DMS114 treated with DMSO at 0.1 percent for 48 hours (cell line): Measurements from ENCODE around the gene TMEM121.
"Not testable (repeated sequence)": the region's sequence is repeated elsewhere in the genome, so short reads cannot be mapped to it uniquely, and the experiment has no call there.

ENCODE experiments used
- DNase-seq: peaks from one replicate; lab custom pipeline; 2025; ENCODE audit not compliant: unreplicated experiment; lab: John Stamatoyannopoulos, UW

TMEM121 gene

DNA sequence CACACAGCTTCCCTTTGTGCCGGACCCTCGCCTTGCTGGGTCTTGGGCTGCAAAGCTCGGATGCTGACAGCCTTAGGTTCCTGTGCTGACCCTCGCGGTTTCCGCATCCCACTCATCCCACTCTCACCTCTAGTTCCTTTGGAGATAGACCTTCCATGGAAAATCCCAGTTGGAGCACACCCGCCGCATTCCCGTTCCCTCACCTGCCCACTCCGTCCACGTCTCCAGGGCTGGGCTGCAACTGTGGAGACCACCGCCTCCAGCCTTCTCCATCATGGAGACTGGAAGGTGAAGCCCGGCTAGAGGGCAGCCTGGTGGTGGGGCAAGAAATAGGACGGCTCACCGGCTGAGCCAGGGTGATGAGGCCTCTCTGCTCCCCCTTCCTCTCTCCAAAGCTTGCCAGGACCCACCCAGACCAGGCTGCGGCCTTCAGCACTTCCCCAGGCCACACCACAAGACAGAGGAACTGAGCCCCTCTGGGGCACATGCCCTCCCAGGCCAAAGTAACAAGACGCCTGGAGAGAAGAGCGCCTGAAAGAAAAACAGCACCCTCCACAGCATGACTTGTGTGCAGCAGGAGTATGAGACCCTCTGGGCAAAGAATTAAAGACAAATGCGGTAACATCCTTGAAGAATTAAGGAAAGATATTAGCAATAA lies 15.0 kb downstream of the TMEM121 start:
- no peak for DNase-seq

DNA sequence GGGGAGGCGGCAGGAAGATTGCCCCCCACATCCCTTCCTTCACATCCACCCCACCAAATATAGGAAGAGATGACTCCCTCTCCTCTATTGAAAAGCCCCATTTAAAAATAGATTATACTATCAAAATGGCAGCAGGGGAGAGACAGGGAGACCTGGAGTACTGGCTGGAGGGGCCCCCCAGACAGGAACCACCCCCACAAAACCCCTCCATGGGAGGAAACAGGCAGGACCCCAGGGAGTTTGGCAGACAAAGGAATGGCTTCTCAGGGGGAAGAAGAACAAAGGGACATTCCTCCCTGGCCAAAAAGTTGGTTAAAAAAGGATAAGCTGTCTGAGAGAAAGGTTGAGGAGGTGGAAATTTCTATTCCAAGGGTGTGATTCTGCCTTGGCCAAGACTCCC lies 19.3 kb downstream of the TMEM121 start:
- DNase-seq = not testable (repeated sequence)

GRCh38 chr14:105546410-105546809 lies 20.0 kb downstream of the TMEM121 start:
- not testable (repeated sequence) for DNase-seq

GRCh38 chr14:105547072-105547471 lies 20.7 kb downstream of the TMEM121 start:
- not testable (repeated sequence) for DNase-seq

DNA sequence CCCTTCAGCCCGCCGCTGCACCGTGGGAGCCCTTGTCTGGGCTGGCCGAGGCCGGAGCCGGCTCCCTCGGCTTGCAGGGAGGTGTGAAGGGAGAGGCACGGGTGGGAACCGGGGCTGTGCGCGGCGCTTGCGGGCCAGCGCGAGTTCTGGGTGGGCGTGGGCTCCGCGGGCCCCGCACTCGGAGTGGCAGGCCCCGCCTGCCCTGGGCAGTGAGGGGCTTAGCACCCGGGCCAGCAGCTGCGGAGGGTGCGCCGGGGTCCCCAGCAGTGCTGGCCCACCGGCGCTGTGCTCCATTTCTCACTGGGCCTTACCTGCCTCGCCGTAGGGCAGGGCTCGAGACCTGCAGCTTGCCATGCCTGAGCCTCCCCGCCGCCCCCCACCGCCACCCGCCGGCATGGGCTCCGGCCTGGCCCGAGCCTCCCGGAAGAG lies 21.4 kb downstream of the TMEM121 start:
- no peak for DNase-seq

- DNase-seq = no peak
Observed at GRCh38 chr14:105549481-105549880, 23.1 kb downstream of the TMEM121 start.

- no peak for DNase-seq
Observed at GRCh38 chr14:105554022-105554421, 27.6 kb downstream of the TMEM121 start.

GRCh38 chr14:105554523-105554922 lies 28.1 kb downstream of the TMEM121 start:
- DNase-seq = no peak

GRCh38 chr14:105557671-105558070 lies 31.3 kb downstream of the TMEM121 start:
- not testable (repeated sequence) for DNase-seq

GRCh38 chr14:105558449-105559154 lies 32.2 kb downstream of the TMEM121 start:
- not testable (repeated sequence) for DNase-seq

DNA sequence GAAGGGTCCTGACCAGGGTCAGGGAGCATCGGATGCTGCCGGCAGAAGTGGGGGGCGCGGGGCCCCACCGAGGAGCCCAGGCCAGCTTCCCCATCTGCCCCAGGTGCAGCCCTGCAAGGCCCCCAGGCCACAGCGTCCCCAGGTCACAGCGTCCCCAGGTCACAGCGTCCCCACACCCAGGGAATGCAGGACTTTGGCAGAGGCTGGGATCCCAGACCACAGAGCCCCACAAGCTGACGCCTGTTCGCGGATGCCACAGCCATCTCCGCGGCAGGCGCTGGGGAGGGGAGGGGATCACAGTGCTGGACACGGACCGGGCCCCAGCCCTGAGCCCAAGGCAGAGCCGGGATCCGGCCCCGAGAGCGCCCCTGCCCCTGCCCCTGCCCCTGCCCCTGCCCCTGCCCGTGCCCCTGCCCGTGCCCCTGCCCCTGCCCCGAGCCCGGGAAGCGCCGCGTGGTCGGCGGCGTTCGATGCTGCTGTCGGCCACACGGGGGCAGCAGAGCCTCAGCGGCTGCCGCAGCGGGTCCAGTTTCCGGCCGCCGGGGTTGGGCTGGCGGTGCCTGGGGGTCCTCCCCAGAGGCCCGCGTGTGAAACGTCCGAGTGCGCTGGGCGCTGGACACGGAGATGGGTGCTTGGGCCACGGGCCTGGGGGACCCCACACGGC lies 33.1 kb downstream of the TMEM121 start:
- DNase-seq = not testable (repeated sequence)

GRCh38 chr14:105560048-105560669 lies 33.8 kb downstream of the TMEM121 start:
- DNase-seq = not testable (repeated sequence)

GRCh38 chr14:105561345-105561744 lies 35.0 kb downstream of the TMEM121 start:
- DNase-seq = not testable (repeated sequence)

GRCh38 chr14:105562713-105563346 lies 36.4 kb downstream of the TMEM121 start:
- no peak for DNase-seq

- no peak for DNase-seq
Observed at GRCh38 chr14:105563347-105563737, 37.0 kb downstream of the TMEM121 start.

- not testable (repeated sequence) for DNase-seq
Observed at GRCh38 chr14:105564536-105564935, 38.2 kb downstream of the TMEM121 start.

- DNase-seq = not testable (repeated sequence)
Observed at GRCh38 chr14:105565185-105565919, 39.0 kb downstream of the TMEM121 start.

DNA sequence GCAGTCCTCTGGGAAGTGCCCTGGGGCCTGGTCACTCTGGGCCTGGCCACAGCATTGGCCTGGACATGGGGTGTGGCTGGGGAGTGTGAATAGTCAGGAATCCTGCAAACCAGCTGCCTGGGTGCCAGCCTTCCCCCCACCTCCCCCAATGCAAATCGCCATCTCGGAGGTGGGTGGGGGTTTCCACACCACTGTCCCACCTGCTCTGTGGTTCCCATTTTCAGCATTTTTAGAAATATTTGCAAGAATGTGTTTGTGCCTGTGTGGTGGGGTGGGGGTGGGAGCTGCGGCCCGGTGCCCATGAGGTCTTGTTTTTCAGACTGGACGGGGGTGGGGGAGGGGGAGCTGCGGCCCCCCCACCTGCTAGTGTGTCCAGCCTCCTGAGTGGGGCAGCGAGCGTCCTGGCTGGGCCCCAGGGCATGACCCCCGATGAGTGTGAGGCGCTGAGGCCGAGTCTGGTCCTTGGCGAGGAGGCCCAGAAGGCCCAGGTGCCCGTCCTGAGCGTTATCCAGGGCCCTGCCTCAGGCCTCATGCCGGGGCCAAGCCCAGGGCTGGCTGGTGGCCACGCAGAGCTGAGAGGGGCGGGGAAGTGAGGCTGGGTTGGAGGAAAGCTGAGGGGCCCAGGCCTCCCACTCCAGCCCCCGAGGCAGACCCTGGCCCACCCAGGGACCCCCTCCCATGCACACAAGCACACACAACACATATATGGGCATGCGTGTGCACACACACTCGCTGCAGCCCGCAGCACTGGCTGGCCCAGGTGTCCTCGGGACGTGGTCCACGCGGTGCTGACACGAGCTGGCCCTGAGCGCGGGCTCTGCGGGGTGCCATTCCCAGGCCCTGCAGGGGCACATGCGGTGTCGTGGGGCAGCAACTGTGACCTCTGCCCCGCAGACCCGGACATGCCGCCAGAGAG lies 40.1 kb downstream of the TMEM121 start:
- DNase-seq = not testable (repeated sequence)
